ENCODE results near the gene CDH15. TPM values are rescaled to one million over a fixed set of nuclear protein-coding genes. Genes with fewer than 3 reads are reported as not detected.
"Not testable (repeated sequence)": the region's sequence is repeated elsewhere in the genome, so short reads cannot be mapped to it uniquely, and the experiment has no call there.

CDH15 gene
- total RNA-seq, 1 donor from 2014 or later: 0.18 TPM

- Histone ChIP-seq H3K4me2 (ENCODE audit: low read length) (peak overlapping the region; percentile 91), H3K27ac (ENCODE audit: low read depth, low read length) (no peak overlapping the region), H3K9me3 (ENCODE audit: insufficient read depth, low read depth, low read length) (no peaks in the 10 kb centered on the region), H3K9ac (ENCODE audit: low read length) (no peak overlapping the region), H3K4me3 (ENCODE audit: insufficient read depth, low read depth, low read length) (no peak overlapping the region), H3K36me3 (ENCODE audit: insufficient read depth, low read length) (no peaks in the 10 kb centered on the region), H3K79me2 (ENCODE audit: insufficient read depth, low read length) (no peaks in the 10 kb centered on the region), H3K4me1 (ENCODE audit: insufficient read depth, low read length) (no peaks in the 10 kb centered on the region), H2AFZ (ENCODE audit: low read depth, low read length) (no peak overlapping the region), H3K27me3 (ENCODE audit: insufficient read depth, low read length) (no peaks in the 10 kb centered on the region), H4K20me1 (ENCODE audit: insufficient read depth, low read length) (peaks cover 11% of the 10 kb centered on the region)
- H3K27me3 Mint-ChIP-seq (ENCODE audit: low read depth, unreplicated experiment): peaks cover 4% of the 10 kb centered on the region
- no peaks in the 10 kb centered on the region for H3K4me1 Mint-ChIP-seq (ENCODE audit: low read depth, unreplicated experiment)
- no peak for DNase-seq (ENCODE audit: low read depth)
- no peak overlapping the region for H3K27ac Mint-ChIP-seq (ENCODE audit: unreplicated experiment)
- peak overlapping the region; percentile 60 for H3K4me3 Mint-ChIP-seq (ENCODE audit: unreplicated experiment)
- FAIRE-seq: no peak
- H3K9me3 Mint-ChIP-seq (ENCODE audit: unreplicated experiment): no peaks in the 10 kb centered on the region
- H3K36me3 Mint-ChIP-seq (ENCODE audit: low read depth, unreplicated experiment): no peaks in the 10 kb centered on the region
- TF ChIP-seq EZH2 (IDR thresholded peaks at IDR 0.05; ENCODE audit: insufficient read depth, low read length) (no peak), CTCF (IDR thresholded peaks at IDR 0.05; ENCODE audit: insufficient read depth, low read depth, low read length) (no peak)
Observed at GRCh38 chr16:89191033-89191900, 19.7 kb downstream of the CDH15 start.

GRCh38 chr16:89191901-89192185 lies 20.3 kb downstream of the CDH15 start:
- no peak overlapping the region for H3K27ac Mint-ChIP-seq (ENCODE audit: unreplicated experiment)
- H3K4me3 Mint-ChIP-seq (ENCODE audit: unreplicated experiment): no peak overlapping the region
- Histone ChIP-seq H4K20me1 (ENCODE audit: insufficient read depth, low read length) (peaks cover 11% of the 10 kb centered on the region), H3K4me3 (ENCODE audit: insufficient read depth, low read depth, low read length) (peak overlapping the region; percentile 59), H3K9ac (ENCODE audit: low read length) (peak overlapping the region; percentile 67), H3K27ac (ENCODE audit: low read depth, low read length) (no peak overlapping the region), H2AFZ (ENCODE audit: low read depth, low read length) (peak overlapping the region; percentile 94), H3K27me3 (ENCODE audit: insufficient read depth, low read length) (no peaks in the 10 kb centered on the region), H3K4me1 (ENCODE audit: insufficient read depth, low read length) (no peaks in the 10 kb centered on the region), H3K9me3 (ENCODE audit: insufficient read depth, low read depth, low read length) (no peaks in the 10 kb centered on the region), H3K36me3 (ENCODE audit: insufficient read depth, low read length) (no peaks in the 10 kb centered on the region), H3K79me2 (ENCODE audit: insufficient read depth, low read length) (no peaks in the 10 kb centered on the region), H3K4me2 (ENCODE audit: low read length) (peak overlapping the region; percentile 91)
- H3K36me3 Mint-ChIP-seq (ENCODE audit: low read depth, unreplicated experiment): no peaks in the 10 kb centered on the region
- H3K27me3 Mint-ChIP-seq (ENCODE audit: low read depth, unreplicated experiment): peaks cover 6% of the 10 kb centered on the region
- no peak for TF ChIP-seq CTCF (IDR thresholded peaks at IDR 0.05; ENCODE audit: insufficient read depth, low read depth, low read length)
- no peak for TF ChIP-seq EZH2 (IDR thresholded peaks at IDR 0.05; ENCODE audit: insufficient read depth, low read length)
- FAIRE-seq (no peak), DNase-seq (ENCODE audit: low read depth) (no peak)
- H3K9me3 Mint-ChIP-seq (ENCODE audit: unreplicated experiment): no peaks in the 10 kb centered on the region
- no peaks in the 10 kb centered on the region for H3K4me1 Mint-ChIP-seq (ENCODE audit: low read depth, unreplicated experiment)

- not testable (repeated sequence) for H3K27ac Mint-ChIP-seq (ENCODE audit: unreplicated experiment); H3K36me3 ChIP-seq (ENCODE audit: insufficient read depth, low read length); H3K27me3 ChIP-seq (ENCODE audit: insufficient read depth, low read length); H3K36me3 Mint-ChIP-seq (ENCODE audit: low read depth, unreplicated experiment); H3K9me3 ChIP-seq (ENCODE audit: insufficient read depth, low read depth, low read length); H3K27me3 Mint-ChIP-seq (ENCODE audit: low read depth, unreplicated experiment); H3K79me2 ChIP-seq (ENCODE audit: insufficient read depth, low read length); H3K4me1 Mint-ChIP-seq (ENCODE audit: low read depth, unreplicated experiment); H3K9me3 Mint-ChIP-seq (ENCODE audit: unreplicated experiment); FAIRE-seq; H3K27ac ChIP-seq (ENCODE audit: low read depth, low read length); H4K20me1 ChIP-seq (ENCODE audit: insufficient read depth, low read length); H3K4me1 ChIP-seq (ENCODE audit: insufficient read depth, low read length); H3K4me3 Mint-ChIP-seq (ENCODE audit: unreplicated experiment)
- Histone ChIP-seq H3K9ac (ENCODE audit: low read length) (peak overlapping the region; percentile 67), H3K4me3 (ENCODE audit: insufficient read depth, low read depth, low read length) (peak overlapping the region; percentile 59), H3K4me2 (ENCODE audit: low read length) (peak overlapping the region; percentile 91), H2AFZ (ENCODE audit: low read depth, low read length) (peak overlapping the region; percentile 94)
- DNase-seq (ENCODE audit: low read depth): peak; percentile 87
Observed at GRCh38 chr16:89192186-89192955, 20.8 kb downstream of the CDH15 start.

Measured in astrocyte (in vitro differentiated cells and primary cell).